ENCODE data around the gene CRELD2.

Gene CRELD2

DNA sequence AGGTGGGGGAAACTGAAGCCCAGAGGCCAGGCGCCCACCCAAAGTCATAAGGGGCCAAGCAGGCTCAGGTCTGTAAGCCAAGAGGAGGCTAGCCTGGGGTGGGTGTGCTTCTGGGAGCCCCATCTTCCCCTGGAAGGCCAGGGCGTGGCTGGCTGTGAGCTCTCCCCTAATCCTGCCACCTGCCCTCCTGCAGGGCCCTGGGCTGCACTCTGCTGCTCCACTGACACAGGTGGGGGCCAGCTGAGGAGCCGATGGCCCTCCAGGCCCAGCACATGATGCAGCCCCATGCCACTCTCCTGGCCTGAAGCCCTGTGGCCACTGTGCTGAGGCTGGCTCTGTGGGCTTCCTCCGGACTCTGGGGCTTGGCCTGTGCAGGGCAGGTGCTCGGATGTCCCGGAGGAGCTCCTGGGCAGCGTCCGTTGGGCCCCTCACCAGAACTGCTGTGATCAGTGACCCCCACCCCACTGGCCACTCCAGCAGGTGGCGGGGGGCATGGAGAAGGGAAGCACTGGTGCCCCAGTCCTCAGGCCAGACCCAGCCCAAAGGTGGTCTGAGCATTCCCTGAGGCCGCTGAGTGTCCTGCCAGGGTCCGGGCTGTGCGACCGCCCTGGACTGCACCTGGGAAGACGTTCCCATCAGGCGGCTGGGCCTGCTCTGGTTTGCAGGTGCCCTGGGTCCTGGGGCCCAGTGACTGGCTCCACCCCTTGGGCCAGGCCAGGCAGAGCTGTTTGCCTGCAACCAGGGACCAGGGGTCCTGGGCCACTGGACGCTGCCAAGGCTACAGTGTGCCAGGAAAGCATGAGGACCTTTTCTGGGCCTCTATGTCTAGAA lies 50.6 kb downstream of the CRELD2 start:
- FAIRE-seq, result no peak

GRCh38 chr22:49969751-49970527 lies 51.5 kb downstream of the CRELD2 start:
- no peak for FAIRE-seq

DNA sequence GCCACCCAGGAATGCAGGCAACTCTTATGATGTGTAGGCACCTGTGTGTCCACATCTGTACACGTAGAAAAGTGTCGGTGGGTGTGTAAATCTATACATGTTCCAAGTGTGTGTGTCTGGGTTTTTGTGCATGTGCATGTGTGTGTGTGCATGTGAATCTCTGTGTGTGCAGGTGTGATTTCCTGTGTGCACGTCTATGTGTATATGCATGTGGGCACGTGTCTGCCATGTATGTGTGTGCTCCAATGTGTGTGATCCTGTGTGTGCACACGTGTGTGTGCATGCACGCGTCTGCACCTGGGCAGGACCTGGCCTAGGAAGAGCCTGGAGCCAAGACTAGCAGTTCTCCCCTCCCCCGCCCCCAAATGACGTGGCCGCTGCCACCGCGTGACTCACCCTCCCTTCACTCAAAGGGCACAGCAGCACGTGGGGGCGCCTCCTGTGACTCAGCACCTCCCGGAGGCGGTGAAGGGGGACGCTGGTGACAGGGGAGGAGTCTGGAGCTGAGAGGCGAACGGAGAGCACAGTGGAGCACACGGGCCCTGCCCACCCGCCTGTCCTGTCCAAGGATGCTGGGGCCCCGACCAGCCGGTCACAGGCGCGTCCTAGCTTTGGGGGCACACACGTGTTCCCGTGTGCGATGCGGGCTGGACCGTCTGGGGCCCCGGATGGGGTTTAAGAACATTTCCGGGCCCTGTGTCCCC lies 52.2 kb downstream of the CRELD2 start:
- no peak for FAIRE-seq

DNA sequence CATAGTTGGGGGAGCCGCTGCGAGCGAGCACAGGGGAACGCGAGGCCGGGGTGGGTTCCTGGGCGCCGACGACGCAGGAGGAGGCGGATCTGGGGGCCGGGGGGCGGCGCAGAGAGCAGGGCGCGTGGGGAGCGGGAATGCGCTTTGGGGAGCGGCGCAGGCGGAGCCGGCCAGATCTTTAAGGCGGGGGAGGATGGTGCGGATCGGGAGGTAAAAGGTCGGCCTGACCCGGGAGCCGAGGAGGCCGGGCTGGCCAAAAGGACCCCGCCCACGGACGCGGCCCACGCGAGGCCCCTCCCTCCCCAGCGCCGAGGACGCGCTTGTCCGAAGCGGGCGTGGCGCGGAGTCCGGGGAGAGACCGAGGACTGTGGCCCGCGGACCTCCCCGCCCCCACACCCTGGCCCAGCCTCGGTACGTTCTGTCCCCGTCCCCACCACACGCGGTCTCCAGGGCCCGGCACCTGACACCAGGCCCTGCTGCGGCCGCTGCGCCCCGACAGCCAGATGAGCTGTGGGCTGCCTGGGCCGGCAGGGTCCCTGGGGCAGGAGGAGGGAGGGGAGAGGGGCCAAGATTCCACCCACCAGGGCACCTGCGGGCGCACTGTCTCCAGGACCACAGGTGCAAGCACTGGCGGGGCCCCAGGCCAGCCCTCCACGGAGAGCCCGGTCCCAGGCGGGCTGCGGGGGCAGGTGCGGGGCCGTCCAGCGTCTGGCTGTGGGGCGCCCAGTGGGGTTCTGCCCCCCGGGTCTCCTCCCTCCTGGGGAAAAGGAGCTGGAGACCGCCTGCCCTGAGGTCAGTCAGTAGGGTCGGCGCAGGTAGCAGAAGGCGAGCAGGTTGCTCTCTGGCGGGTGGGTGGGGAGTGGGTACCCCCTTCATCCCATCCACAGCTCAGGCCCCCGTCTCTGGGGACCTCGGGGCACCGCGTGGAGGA lies 53.1 kb downstream of the CRELD2 start:
- FAIRE-seq, result no peak

- FAIRE-seq, result no peak
These were observed 54.0 kb downstream of the CRELD2 start for GRCh38 chr22:49972163-49973017.

DNA sequence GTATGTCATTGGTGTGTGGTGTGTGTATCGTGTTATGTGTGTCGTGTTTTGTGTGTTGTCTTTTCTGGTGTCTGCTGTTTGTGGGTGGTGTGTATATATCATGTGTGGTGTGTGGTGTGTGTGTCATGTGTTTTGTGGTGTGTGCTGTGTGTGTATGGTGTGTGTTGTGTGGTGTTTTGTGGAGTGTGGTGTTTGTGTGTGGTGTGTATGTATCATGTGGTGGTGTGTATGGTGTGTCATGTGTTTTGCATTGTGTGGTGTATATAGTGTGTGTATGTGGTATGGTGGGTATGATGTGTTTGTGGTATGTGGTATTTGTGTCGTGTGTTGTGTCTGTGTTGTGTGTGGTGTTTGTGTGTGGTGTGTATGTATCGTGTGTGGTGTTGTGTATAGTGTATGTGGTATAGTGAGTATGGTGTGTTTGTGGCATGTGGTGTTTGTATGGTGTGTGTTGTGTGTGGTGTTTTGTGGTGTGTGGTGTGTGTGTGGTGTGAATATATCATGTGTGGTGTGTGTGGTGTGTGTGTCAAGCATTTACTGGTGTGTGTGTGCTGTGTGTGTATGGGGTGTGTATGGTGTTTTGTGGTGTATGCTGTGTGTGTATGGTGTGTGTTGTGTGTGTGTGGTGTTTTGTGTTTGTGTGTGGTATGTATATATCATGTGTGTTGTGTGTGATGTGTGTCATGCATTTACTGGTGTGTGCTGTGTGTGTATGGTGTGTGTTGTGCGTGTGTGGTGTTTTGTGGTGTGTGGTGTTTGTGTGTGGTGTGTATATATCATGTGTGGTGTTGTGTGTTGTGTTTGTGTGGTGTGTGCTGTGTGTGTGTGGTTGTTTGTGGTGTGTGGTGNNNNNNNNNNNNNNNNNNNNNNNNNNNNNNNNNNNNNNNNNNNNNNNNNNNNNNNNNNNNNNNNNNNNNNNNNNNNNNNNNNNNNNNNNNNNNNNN lies 54.9 kb downstream of the CRELD2 start:
- no peak for FAIRE-seq

DNA sequence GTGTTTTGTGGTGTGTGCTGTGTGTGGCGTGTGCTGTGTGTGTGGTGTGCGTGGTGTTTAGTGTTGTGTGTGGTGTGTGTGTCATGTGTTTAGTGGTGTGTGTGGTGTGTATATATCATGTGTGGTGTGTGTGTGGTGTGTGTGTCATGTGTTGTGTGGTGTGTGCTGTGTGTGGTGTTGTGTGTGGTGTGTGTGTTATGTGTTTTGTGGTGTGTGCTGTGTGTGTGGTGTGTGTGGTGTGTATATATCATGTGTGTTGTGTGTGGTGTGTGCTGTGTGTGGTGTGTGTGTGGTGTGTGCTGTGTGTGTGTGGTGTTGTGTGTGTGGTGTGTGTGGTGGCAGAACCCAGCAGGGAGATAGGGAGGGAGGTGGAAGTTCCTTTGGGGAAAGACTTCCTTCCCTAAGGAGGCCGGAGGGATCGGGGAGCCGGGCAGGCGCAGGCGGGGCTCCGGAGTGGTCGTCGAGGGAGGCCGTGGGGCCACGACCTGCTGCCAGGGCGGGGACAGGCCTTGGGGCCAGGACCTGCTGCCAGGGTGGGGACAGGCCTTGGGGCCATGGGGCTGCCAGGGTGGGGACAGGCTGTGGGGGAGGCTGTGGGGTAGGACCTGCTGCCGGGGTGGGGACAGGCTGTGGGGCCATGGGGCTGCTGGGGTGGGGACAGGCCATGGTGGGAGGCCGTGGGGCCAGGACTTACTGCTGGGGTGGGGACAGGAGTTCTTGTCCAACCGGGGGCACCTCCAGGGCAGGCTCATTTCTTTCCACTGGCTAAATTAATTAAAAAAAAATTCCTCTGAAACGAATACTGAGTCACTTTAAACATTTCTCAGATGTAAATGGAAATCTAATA lies 57.3 kb downstream of the CRELD2 start:
- no peak for FAIRE-seq

- no peak for FAIRE-seq
These were observed 58.2 kb downstream of the CRELD2 start for GRCh38 chr22:49976439-49977175.

All from endometrium (tissue), 2 donors.